ENCODE results near the gene SF3B2. TPM values are rescaled to one million over a fixed set of nuclear protein-coding genes. Genes with fewer than 3 reads are reported as not detected.

The SF3B2 gene
- total RNA-seq, 2 donors from 2014 or later: 209 to 254 TPM

DNA sequence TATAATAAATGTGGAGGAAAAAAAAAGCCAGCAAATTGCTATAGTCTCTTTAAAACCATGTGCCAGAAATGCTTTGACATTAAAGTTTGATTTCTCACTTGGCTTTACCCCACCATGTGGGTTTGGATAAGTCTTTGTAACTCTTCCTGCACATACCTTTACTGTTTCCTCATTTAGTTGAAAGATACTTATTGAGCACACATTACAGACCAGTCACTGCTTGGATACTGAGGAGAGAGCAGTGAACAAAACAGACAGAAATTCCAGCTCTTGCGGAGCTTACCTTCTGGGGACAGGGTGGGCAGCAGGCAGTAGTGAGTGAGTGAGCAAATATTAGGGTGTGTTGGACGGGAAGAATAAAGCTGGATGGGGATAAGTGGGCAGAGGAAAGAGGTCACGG lies 31.6 kb downstream of the SF3B2 start:
- Mint-ChIP-seq H3K9me3 (no peaks in the 10 kb centered on the region), H3K4me3 (no peak overlapping the region), H3K4me1 (peaks cover 48% of the 10 kb centered on the region), H3K36me3 (ENCODE audit: low read depth) (no peaks in the 10 kb centered on the region), H3K27ac (peak overlapping the region; percentile 7), H3K27me3 (ENCODE audit: insufficient read depth) (no peaks in the 10 kb centered on the region)
- H3K9me3 ChIP-seq (ENCODE audit: control insufficient read depth, low read length): no peaks in the 10 kb centered on the region
- no peaks in the 10 kb centered on the region for H3K27me3 ChIP-seq (ENCODE audit: control insufficient read depth, insufficient read depth, low read length, poor library complexity, severe bottlenecking)
- DNase-seq: no peak
- peak overlapping the region; percentile 41 for H3K4me3 ChIP-seq (ENCODE audit: low read length)
- no peak overlapping the region for H3K27ac ChIP-seq (ENCODE audit: low read depth, low read length)
- no peaks in the 10 kb centered on the region for H3K4me1 ChIP-seq (ENCODE audit: control insufficient read depth, insufficient read depth, low read length)
- WGBS, 2 experiments (ENCODE audit: insufficient coverage in 1 of 2, insufficient read length in 1 of 2): 89 to 94% methylated on average over 3 of the region's 3 CpGs
- no peak for TF ChIP-seq CTCF (conservative IDR thresholded peaks at IDR 0.05)
- H3K9ac ChIP-seq (ENCODE audit: extremely low read depth, low read length, poor library complexity, severe bottlenecking): no peak overlapping the region
- H3K36me3 ChIP-seq (ENCODE audit: control insufficient read depth, insufficient read depth, low read length): peaks cover 8% of the 10 kb centered on the region

DNA sequence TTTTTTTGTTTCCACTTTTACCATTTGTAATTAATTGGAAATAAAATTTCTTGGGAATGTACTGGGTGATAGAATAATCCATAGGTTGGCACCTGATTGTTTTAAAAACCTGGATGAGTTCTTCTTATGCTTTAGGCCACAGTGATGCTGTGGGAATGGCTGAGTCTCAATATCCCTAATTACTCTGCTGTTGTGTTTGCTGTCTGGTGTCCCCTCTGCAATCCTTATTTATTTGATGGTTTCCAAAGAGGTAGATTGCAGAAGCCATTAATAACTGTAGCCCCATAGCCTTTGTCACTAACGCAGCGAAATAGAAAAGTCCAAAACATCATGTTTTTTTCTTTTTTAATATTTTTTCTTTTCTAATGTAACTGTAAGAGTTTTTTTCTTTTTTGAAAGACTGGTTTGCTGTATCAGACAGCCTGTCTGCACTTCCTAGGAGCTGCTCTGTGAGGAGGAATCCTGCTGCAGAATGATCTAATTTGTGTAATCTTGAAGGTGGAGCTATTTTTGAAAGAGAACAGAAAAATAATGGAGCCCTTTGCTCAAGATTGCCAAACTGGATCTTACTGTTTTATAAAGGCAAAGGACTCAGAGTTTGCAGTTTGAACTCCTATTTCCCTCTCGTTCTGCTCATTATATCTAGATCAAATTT lies 32.8 kb downstream of the SF3B2 start:
- WGBS, 2 experiments (ENCODE audit: insufficient coverage in 1 of 2, insufficient read length in 1 of 2): no CpG with 5 or more reads among the region's 3 CpGs
- no peak overlapping the region for H3K4me3 Mint-ChIP-seq
- no peaks in the 10 kb centered on the region for H3K4me1 ChIP-seq (ENCODE audit: control insufficient read depth, insufficient read depth, low read length)
- H3K36me3 Mint-ChIP-seq (ENCODE audit: low read depth): peaks cover 6% of the 10 kb centered on the region
- no peak overlapping the region for H3K9ac ChIP-seq (ENCODE audit: extremely low read depth, low read length, poor library complexity, severe bottlenecking)
- peaks cover 40% of the 10 kb centered on the region for H3K4me1 Mint-ChIP-seq
- H3K9me3 ChIP-seq (ENCODE audit: control insufficient read depth, low read length): no peaks in the 10 kb centered on the region
- TF ChIP-seq CTCF (conservative IDR thresholded peaks at IDR 0.05): no peak
- peaks cover 13% of the 10 kb centered on the region for H3K36me3 ChIP-seq (ENCODE audit: control insufficient read depth, insufficient read depth, low read length)
- no peak overlapping the region for H3K27ac ChIP-seq (ENCODE audit: low read depth, low read length)
- H3K9me3 Mint-ChIP-seq: no peaks in the 10 kb centered on the region
- no peak overlapping the region for H3K27ac Mint-ChIP-seq
- H3K4me3 ChIP-seq (ENCODE audit: low read length): no peak overlapping the region
- no peaks in the 10 kb centered on the region for H3K27me3 Mint-ChIP-seq (ENCODE audit: insufficient read depth)
- DNase-seq: no peak
- no peaks in the 10 kb centered on the region for H3K27me3 ChIP-seq (ENCODE audit: control insufficient read depth, insufficient read depth, low read length, poor library complexity, severe bottlenecking)

GRCh38 chr11:66087148-66087908 lies 35.2 kb downstream of the SF3B2 start:
- H3K9me3 Mint-ChIP-seq: peaks cover 3% of the 10 kb centered on the region
- no peaks in the 10 kb centered on the region for H3K4me1 ChIP-seq (ENCODE audit: control insufficient read depth, insufficient read depth, low read length)
- peaks cover 4% of the 10 kb centered on the region for H3K9me3 ChIP-seq (ENCODE audit: control insufficient read depth, low read length)
- no peak overlapping the region for H3K4me3 ChIP-seq (ENCODE audit: low read length)
- H3K27ac Mint-ChIP-seq: no peak overlapping the region
- H3K9ac ChIP-seq (ENCODE audit: extremely low read depth, low read length, poor library complexity, severe bottlenecking): no peak overlapping the region
- no peaks in the 10 kb centered on the region for H3K27me3 ChIP-seq (ENCODE audit: control insufficient read depth, insufficient read depth, low read length, poor library complexity, severe bottlenecking)
- WGBS, 2 experiments (ENCODE audit: insufficient coverage in 1 of 2, insufficient read length in 1 of 2): 93 to 100% methylated on average over 8 to 9 of the region's 9 CpGs
- peaks cover 8% of the 10 kb centered on the region for H3K36me3 ChIP-seq (ENCODE audit: control insufficient read depth, insufficient read depth, low read length)
- H3K27ac ChIP-seq (ENCODE audit: low read depth, low read length): no peak overlapping the region
- H3K36me3 Mint-ChIP-seq (ENCODE audit: low read depth): peaks cover 19% of the 10 kb centered on the region
- no peak for TF ChIP-seq CTCF (conservative IDR thresholded peaks at IDR 0.05)
- no peak for DNase-seq
- H3K27me3 Mint-ChIP-seq (ENCODE audit: insufficient read depth): no peaks in the 10 kb centered on the region
- no peak overlapping the region for H3K4me3 Mint-ChIP-seq
- peaks cover 25% of the 10 kb centered on the region for H3K4me1 Mint-ChIP-seq
